ENCODE data around the gene ACOT11. TPM values are rescaled to one million over a fixed set of nuclear protein-coding genes. Genes with fewer than 3 reads are reported as not detected.

The ACOT11 gene
- total and polyA plus RNA-seq, 2 of the 13 experiments (the other 11 are each of a cell fraction or from before 2014, with no cell fraction given) = 2.6 to 3.3 TPM

GRCh38 chr1:54575605-54576290 is 27.7 kb downstream of the ACOT11 start:
- no peak overlapping the region for H3K9ac ChIP-seq (ENCODE audit: insufficient read depth, low read depth, low read length)
- CTCF ChIA-PET (ENCODE audit: low intra/inter-chr PET ratio, low total read pairs) = no interaction called here
- intact Hi-C loops (cut with micrococcal nuclease; ENCODE audit: unreplicated experiment) (loop anchor here (5.0 kb wide), 1 partner anchor 47 kb away; the partner anchor contains the start of gene FAM151A), in situ Hi-C loops (cut with HindIII; ENCODE audit: extremely low pct_ligation_motif_present, low pct_unique_long_range_greater_than_20kb) (no loop called here)
- 92% methylated on average over 8 of the region's 8 CpGs for WGBS (ENCODE audit: low lambda C conversion rate)
- no peak overlapping the region for H3K27ac ChIP-seq (ENCODE audit: extremely low read length, insufficient read depth, low read length)
- POLR2A ChIA-PET = no interaction called here
- H2AFZ ChIP-seq (ENCODE audit: low read length) = no peak overlapping the region
- no peak for FAIRE-seq
- no peaks in the 10 kb centered on the region for H3K9me3 ChIP-seq (ENCODE audit: low read length)
- H3K4me3 ChIP-seq (replicated peaks in 1 of 3; ENCODE audit: insufficient read depth in 1 of 3, low read depth in 2 of 3, low read length in 3 of 3) = no peak overlapping the region
- H3K4me2 ChIP-seq (ENCODE audit: low read depth, low read length) = no peak overlapping the region
- H3K79me2 ChIP-seq (ENCODE audit: insufficient read depth, low read length) = no peaks in the 10 kb centered on the region
- DNase-seq (ENCODE audit: low spot score) = no peak
- H3K36me3 ChIP-seq (replicated peaks in 1 of 2; ENCODE audit: control insufficient read depth in 1 of 2, insufficient read depth in 2 of 2, low read length in 2 of 2) = no peaks in the 10 kb centered on the region
- no peaks in the 10 kb centered on the region for H4K20me1 ChIP-seq (ENCODE audit: insufficient read depth, low read length)
- peaks cover 84% of the 10 kb centered on the region for H3K4me1 ChIP-seq (ENCODE audit: insufficient read depth, low read length)
- H3K27me3 ChIP-seq (ENCODE audit: control insufficient read depth in 1 of 2, insufficient read depth in 2 of 2, low read length in 2 of 2) = no peaks in the 10 kb centered on the region
- ATAC-seq = no peak
- no TSS peak for BruUV-seq (replicated peaks)
- TF ChIP-seq NFKB2 (CRISPR knock-in tag; IDR thresholded peaks at IDR 0.05; ENCODE audit: borderline replicate concordance) (no peak), ZNF75D (CRISPR knock-in tag; IDR thresholded peaks at IDR 0.05; ENCODE audit: borderline replicate concordance) (no peak), HDAC1 (CRISPR knock-in tag; IDR thresholded peaks at IDR 0.05) (no peak), HNRNPL (IDR thresholded peaks at IDR 0.05; ENCODE audit: low read depth, low read length) (no peak), NFATC3 (CRISPR knock-in tag; IDR thresholded peaks at IDR 0.05) (no peak), JUN (CRISPR knock-in tag; IDR thresholded peaks at IDR 0.05) (no peak), KDM3A (CRISPR knock-in tag; IDR thresholded peaks at IDR 0.05; ENCODE audit: low read depth) (no peak), ADNP (CRISPR knock-in tag; IDR thresholded peaks at IDR 0.05) (no peak), U2AF2 (IDR thresholded peaks at IDR 0.05; ENCODE audit: low read depth, low read length) (no peak), ZNF430 (CRISPR knock-in tag; IDR thresholded peaks at IDR 0.05) (no peak), FOXA1 (IDR thresholded peaks at IDR 0.05) (no peak), FOXA1 (CRISPR knock-in tag; IDR thresholded peaks at IDR 0.05) (no peak), AHR (CRISPR knock-in tag; IDR thresholded peaks at IDR 0.05) (no peak)
- TF ChIP-seq, protein P1, sequence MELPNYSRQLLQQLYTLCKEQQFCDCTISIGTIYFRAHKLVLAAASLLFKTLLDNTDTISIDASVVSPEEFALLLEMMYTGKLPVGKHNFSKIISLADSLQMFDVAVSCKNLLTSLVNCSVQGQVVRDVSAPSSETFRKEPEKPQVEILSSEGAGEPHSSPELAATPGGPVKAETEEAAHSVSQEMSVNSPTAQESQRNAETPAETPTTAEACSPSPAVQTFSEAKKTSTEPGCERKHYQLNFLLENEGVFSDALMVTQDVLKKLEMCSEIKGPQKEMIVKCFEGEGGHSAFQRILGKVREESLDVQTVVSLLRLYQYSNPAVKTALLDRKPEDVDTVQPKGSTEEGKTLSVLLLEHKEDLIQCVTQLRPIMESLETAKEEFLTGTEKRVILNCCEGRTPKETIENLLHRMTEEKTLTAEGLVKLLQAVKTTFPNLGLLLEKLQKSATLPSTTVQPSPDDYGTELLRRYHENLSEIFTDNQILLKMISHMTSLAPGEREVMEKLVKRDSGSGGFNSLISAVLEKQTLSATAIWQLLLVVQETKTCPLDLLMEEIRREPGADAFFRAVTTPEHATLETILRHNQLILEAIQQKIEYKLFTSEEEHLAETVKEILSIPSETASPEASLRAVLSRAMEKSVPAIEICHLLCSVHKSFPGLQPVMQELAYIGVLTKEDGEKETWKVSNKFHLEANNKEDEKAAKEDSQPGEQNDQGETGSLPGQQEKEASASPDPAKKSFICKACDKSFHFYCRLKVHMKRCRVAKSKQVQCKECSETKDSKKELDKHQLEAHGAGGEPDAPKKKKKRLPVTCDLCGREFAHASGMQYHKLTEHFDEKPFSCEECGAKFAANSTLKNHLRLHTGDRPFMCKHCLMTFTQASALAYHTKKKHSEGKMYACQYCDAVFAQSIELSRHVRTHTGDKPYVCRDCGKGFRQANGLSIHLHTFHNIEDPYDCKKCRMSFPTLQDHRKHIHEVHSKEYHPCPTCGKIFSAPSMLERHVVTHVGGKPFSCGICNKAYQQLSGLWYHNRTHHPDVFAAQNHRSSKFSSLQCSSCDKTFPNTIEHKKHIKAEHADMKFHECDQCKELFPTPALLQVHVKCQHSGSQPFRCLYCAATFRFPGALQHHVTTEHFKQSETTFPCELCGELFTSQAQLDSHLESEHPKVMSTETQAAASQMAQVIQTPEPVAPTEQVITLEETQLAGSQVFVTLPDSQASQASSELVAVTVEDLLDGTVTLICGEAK (IDR thresholded peaks at IDR 0.05) = no peak
- TF ChIP-seq, protein P1 (CRISPR knock-in tag; IDR thresholded peaks at IDR 0.05) = no peak
- TF ChIP-seq, protein P2, sequence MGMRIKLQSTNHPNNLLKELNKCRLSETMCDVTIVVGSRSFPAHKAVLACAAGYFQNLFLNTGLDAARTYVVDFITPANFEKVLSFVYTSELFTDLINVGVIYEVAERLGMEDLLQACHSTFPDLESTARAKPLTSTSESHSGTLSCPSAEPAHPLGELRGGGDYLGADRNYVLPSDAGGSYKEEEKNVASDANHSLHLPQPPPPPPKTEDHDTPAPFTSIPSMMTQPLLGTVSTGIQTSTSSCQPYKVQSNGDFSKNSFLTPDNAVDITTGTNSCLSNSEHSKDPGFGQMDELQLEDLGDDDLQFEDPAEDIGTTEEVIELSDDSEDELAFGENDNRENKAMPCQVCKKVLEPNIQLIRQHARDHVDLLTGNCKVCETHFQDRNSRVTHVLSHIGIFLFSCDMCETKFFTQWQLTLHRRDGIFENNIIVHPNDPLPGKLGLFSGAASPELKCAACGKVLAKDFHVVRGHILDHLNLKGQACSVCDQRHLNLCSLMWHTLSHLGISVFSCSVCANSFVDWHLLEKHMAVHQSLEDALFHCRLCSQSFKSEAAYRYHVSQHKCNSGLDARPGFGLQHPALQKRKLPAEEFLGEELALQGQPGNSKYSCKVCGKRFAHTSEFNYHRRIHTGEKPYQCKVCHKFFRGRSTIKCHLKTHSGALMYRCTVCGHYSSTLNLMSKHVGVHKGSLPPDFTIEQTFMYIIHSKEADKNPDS (CRISPR knock-in tag; IDR thresholded peaks at IDR 0.05) = no peak

Measured in HepG2 (cell line).